Liver (tissue), 3 donors: Measurements from ENCODE around the gene PATL1.

ENCODE experiments used
- CTCF ChIP-seq: fragments of 150-350 bp; IDR thresholded peaks from 2 replicates; pipeline ENCODE4 v1.5.1; 2017; ENCODE audit warnings: improper control_type of control experiment, low read depth, low read length; ENCODE audit not compliant: missing input control
- HNF4G ChIP-seq: IDR thresholded peaks from 2 replicates; pipeline ENCODE4 v1.6.1; 2016; ENCODE audit warnings: antibody characterized with exemption
- JUND ChIP-seq, 2 donors: IDR thresholded peaks; 2 replicates each; pipeline ENCODE4 v1.6.1; 2016; ENCODE audit warnings: antibody characterized with exemption in 2 of 2
- RAD21 ChIP-seq, 2 donors: IDR thresholded peaks; 2 replicates each; pipeline ENCODE4 v1.6.1; 2016; ENCODE audit warnings: antibody characterized with exemption in 2 of 2, mild to moderate bottlenecking in 2 of 2
- REST ChIP-seq: IDR thresholded peaks from 2 replicates; pipeline ENCODE4 v1.6.1; 2016; ENCODE audit warnings: antibody characterized with exemption, mild to moderate bottlenecking
- TAF1 ChIP-seq: conservative IDR thresholded peaks from 2 replicates; pipeline ENCODE4 v1.6.1; 2016; ENCODE audit warnings: antibody characterized with exemption, mild to moderate bottlenecking
- donor health status: healthy.
- donor health status: healthy.

- TF ChIP-seq REST (no peak), CTCF (no peak), JUND (IDR thresholded peaks at IDR 0.05) (no peak), HNF4G (no peak), RAD21 (IDR thresholded peaks at IDR 0.05) (no peak), TAF1 (no peak)
These were observed 10.0 kb upstream of the PATL1 start for GRCh38 chr11:59678813-59679165.
